Epithelial cell of proximal tubule (primary cell): ENCODE data around the gene ITGAV. TPM values are rescaled to one million over a fixed set of nuclear protein-coding genes. Genes with fewer than 3 reads are reported as not detected.

Experiments used
- DNase-seq: peaks from one replicate; pipeline ENCODE4 v3.0.0-alpha.2; 2011; ENCODE audit warnings: low read depth
- H3K4me3 ChIP-seq: 2 replicates; pipeline ENCODE4 v1.5.1; 2011; ENCODE audit warnings: low read depth, mild to moderate bottlenecking, low read length
- total RNA-seq: library from RNA; depleted of rRNA; stranded (reverse); fragments of >200 nt; gene quantifications from 2 replicates; pipeline ENCODE4 v1.2.3, GENCODE V29; 2015
- TF ChIP-seq, protein P1 (sequence below): conservative IDR thresholded peaks from 2 replicates; pipeline ENCODE4 v1.5.1; 2012; ENCODE audit warnings: low read depth, mild to moderate bottlenecking, low read length

The ITGAV gene
- total RNA-seq, 1 donor from 2014 or later = 135 TPM

DNA sequence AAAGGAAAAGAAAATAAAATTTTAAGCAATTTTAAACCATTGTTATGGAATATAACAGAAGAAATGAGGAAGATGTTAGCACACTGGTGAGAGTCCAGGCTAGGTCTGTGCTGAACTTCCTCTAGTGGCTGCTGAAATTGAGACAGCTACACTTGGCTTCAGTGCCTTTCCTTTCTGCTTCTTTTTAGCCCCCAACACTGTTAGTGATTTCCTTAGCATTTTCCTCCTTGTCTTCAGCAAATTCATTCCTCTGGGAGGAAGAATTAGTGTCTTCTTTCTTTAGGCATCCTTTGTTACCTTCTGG is 47.6 kb downstream of the ITGAV start:
- no peak for DNase-seq
- TF ChIP-seq, protein P1, sequence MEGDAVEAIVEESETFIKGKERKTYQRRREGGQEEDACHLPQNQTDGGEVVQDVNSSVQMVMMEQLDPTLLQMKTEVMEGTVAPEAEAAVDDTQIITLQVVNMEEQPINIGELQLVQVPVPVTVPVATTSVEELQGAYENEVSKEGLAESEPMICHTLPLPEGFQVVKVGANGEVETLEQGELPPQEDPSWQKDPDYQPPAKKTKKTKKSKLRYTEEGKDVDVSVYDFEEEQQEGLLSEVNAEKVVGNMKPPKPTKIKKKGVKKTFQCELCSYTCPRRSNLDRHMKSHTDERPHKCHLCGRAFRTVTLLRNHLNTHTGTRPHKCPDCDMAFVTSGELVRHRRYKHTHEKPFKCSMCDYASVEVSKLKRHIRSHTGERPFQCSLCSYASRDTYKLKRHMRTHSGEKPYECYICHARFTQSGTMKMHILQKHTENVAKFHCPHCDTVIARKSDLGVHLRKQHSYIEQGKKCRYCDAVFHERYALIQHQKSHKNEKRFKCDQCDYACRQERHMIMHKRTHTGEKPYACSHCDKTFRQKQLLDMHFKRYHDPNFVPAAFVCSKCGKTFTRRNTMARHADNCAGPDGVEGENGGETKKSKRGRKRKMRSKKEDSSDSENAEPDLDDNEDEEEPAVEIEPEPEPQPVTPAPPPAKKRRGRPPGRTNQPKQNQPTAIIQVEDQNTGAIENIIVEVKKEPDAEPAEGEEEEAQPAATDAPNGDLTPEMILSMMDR = no peak
- no peak overlapping the region for H3K4me3 ChIP-seq

DNA sequence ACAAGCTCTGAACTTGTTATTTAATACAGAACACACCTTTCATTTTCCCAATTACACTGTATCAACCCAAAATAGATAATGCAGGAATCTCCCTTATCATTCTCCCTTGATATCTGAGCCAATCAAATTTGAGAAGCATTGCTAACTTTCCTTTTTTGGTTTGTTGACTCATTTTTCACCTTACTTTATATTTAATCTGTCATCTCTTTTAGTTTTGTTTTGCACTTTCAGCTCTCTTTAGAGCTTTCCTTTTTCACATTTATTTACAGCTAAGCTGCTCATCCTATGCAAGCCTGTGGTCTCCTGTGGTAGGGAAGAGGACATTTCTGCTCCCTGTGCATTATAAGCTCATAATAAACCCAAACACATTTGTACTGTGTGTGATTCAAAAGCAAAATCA is 50.1 kb downstream of the ITGAV start:
- no peak for DNase-seq
- TF ChIP-seq, protein P1 = no peak
- H3K4me3 ChIP-seq = no peak overlapping the region

DNA sequence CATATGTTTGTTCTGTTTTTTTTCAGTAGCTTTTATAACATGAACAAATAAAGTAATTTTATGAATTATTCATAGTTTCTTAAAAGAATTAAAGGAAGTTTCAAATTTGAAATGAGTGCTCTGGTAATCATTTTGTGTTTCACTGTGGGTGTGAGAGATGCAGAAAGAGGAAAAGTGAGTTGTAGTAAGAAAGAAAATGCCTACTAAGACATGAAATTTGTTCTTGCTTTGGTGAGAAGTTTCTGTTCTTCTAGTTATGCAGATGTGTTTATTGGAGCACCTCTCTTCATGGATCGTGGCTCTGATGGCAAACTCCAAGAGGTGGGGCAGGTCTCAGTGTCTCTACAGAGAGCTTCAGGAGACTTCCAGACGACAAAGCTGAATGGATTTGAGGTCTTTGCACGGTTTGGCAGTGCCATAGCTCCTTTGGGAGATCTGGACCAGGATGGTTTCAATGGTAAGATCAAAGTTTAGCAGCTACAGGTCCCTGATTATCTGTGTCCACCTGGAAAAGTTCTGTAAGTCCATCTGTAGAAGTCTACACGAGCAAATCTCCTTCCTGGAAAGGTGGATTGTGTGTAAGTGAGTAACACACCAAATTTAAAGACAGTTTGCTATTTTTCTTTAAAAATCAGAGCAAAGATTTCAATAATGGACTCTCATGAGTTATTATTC is 51.4 kb downstream of the ITGAV start:
- TF ChIP-seq, protein P1 = no peak
- no peak for DNase-seq
- no peak overlapping the region for H3K4me3 ChIP-seq

DNA sequence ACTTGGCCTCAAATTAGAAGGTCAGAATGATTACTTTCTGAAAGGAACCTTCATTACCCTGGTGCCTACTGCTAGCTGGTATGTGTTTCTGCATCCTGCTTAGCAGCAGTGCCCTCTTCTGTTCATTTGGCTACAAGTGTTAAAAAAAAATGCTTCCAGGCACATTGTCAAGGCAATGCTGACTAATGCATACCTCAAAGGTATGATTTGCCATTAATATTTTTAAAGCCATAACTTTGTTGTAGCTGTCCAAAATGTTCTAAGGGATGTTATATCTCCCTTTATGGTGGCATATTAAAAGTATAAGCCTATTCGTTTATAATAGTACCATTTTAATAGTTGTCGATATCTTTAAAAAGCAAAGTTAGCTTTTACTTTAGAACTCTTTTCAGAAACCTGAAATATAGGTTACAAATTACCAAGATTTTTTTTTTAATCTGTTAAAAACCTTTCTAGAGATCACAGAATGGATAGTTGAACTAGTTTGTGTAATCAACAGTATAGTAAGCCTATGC is 52.0 kb downstream of the ITGAV start:
- peak; percentile 35 for DNase-seq
- TF ChIP-seq, protein P1 = peak; percentile 88
- H3K4me3 ChIP-seq = no peak overlapping the region

DNA sequence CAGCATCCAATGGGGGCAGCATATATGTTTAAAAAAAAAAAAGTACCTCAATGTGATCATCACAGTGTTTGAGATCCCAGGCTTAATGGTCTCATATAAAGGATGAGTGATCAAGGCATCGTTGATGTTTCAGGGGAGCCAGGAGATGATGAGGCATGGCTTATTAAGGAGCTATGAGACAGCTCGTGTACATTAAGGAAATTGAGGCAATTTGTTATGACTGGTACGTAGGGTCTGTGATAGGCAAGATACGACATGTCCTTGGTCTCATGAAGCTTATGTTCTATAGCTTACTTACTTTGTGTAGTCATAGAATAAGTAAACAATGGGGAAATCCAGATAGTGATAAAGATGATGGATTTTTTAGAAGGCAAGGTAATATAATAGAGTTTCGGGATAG is 54.9 kb downstream of the ITGAV start:
- DNase-seq = no peak
- no peak overlapping the region for H3K4me3 ChIP-seq
- TF ChIP-seq, protein P1 = no peak

DNA sequence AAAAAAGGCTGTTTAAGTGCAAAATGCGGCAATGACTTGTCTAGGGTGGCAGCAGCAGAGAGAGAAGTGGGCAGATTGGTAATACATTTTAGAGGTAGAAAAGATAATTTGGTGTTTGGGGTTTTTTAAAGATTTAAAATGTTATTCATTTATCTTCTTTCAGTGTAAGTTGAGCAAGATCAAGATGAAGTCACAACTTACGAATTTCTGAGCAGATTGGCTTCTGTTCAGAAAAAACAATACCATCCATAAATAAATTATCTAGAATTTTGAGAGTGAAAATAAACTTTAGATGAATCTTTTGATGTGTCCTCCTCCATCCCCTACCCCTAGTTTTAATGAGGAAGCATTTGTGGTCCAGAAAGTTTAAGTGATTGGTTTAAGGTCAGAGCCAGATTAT is 56.1 kb downstream of the ITGAV start:
- no peak for DNase-seq
- TF ChIP-seq, protein P1 = no peak
- no peak overlapping the region for H3K4me3 ChIP-seq

DNA sequence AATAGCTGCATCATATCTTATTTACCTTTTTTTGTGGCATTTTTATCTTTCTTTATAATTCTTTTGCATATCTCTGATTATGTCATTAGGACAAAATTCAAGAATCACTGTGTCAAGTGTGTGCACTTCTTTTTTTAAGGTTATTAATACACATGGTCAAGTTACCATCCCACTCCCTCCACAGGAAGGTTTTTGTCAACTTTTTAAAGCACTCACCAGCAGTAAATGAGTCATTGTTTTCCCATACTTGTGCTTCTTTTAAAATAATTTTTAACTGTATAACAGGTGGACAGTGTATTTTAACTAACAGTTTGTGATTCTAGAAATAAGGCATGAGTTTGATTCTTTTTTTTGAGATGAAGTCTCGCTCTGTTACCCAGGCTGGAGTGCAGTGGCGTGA is 58.3 kb downstream of the ITGAV start:
- TF ChIP-seq, protein P1 = no peak
- DNase-seq = no peak
- no peak overlapping the region for H3K4me3 ChIP-seq
